ENCODE data around the gene HMSD.
"Not testable (repeated sequence)": the region's sequence is repeated elsewhere in the genome, so short reads cannot be mapped to it uniquely, and the experiment has no call there.

The HMSD gene

DNA sequence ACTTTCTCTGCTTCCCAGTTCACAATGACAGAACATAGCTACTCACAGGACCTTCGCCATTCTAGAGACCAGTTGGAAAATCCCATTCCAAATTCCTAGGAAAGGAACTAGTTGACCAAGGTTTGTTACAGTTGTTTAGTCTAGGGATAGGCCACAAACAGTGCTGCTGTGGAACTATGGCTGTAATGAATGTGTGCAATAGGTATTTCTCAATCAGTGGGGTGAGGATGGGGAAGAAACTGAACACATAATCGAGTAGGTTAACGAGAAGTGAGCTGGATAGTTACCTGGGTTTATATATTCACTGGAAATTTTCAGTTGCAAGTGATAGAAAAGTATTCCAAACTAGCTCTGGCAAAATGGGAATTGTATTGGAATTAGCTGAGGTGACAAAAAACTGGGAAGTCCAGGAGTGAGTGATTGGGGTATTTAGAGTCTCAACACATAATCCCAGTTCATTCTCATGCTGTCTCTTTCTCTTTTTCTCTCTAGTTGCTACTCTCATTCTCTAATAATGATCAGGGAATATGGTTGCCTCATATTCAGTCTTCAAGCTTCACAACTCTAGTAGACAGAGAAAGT lies 18.2 kb upstream of the HMSD start:
- DNase-seq (ENCODE audit: low read depth): no peak
- in situ Hi-C loops (cut with HindIII; ENCODE audit: low sequenced_read_pairs): no loop called here
- H3K4me3 ChIP-seq (ENCODE audit: low read depth, low read length): no peak overlapping the region
- TF ChIP-seq, protein P1, sequence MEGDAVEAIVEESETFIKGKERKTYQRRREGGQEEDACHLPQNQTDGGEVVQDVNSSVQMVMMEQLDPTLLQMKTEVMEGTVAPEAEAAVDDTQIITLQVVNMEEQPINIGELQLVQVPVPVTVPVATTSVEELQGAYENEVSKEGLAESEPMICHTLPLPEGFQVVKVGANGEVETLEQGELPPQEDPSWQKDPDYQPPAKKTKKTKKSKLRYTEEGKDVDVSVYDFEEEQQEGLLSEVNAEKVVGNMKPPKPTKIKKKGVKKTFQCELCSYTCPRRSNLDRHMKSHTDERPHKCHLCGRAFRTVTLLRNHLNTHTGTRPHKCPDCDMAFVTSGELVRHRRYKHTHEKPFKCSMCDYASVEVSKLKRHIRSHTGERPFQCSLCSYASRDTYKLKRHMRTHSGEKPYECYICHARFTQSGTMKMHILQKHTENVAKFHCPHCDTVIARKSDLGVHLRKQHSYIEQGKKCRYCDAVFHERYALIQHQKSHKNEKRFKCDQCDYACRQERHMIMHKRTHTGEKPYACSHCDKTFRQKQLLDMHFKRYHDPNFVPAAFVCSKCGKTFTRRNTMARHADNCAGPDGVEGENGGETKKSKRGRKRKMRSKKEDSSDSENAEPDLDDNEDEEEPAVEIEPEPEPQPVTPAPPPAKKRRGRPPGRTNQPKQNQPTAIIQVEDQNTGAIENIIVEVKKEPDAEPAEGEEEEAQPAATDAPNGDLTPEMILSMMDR (IDR thresholded peaks at IDR 0.05; ENCODE audit: low read depth, low read length, missing control alignments): no peak

DNA sequence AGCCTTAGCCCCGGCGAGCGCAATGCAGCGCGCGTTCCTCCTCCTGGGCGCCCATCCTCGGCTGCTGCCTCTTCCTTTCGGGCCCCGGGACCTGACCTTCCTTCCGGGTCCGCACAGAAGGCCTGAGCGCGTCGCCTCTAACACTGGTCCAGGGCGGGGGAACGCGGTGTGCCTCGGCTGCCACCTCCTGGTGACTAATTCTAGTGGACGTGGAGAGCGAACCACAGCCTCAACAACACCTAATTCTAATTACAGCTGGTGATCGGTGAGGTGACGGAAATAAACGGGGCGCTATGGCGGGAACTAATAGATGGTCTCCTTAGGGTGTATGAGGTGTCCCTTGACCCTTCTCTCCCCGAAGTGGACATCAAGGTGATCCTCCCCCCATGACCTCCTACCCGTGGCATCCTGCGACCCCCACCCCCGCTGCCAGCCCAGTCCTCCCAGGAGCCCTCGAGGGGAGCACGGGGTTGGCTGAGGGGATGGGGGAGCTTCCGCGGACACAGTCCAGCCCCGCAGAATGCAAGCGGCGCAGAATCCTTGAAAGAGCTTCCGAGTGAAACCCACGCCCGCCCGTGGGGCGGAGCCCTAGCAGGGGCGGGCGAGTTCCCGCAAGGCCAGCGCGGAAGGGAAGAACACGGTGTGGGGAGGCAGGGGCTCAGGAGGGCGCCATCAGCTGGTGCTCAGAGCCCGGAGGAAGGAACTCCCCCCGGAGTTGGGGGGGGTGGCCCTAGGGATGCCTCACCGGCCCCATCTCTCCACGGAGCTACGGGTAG lies 12.8 kb upstream of the HMSD start:
- peak; percentile 15 for DNase-seq (ENCODE audit: low read depth)
- in situ Hi-C loops (cut with HindIII; ENCODE audit: low sequenced_read_pairs): no loop called here

DNA sequence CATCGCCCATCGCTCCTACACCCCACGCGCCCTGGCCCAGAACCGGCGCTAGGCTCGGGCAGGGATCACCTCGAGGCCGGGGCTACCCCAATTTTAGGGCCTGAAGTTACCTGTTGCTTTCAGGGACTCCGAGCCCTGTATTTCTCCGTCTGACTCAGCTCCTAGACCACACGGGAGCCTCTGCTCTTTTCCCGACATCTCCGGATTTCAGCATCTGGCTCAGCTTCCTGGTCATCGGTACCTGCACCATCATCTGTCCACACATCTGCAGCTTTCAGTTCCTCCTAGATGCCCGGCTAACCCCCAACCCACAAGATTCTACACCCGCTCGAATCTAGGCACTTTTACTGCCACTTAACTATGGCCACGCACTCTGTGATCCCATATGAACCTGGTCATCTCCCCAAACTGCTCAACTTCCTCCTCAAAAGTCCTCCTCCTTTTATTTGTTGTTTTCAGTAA lies 12.1 kb upstream of the HMSD start:
- in situ Hi-C loops (cut with HindIII; ENCODE audit: low sequenced_read_pairs): no loop called here
- TF ChIP-seq, protein P1 (IDR thresholded peaks at IDR 0.05; ENCODE audit: low read depth, low read length, missing control alignments): no peak
- no peak for DNase-seq (ENCODE audit: low read depth)
- H3K4me3 ChIP-seq (ENCODE audit: low read depth, low read length): peak overlapping the region; percentile 61

More for the DNA sequence above, 12.8 kb upstream of the HMSD start:
- peak overlapping the region; percentile 61 for H3K4me3 ChIP-seq (ENCODE audit: low read depth, low read length)
- TF ChIP-seq, protein P1 (IDR thresholded peaks at IDR 0.05; ENCODE audit: low read depth, low read length, missing control alignments): peak; percentile 60

DNA sequence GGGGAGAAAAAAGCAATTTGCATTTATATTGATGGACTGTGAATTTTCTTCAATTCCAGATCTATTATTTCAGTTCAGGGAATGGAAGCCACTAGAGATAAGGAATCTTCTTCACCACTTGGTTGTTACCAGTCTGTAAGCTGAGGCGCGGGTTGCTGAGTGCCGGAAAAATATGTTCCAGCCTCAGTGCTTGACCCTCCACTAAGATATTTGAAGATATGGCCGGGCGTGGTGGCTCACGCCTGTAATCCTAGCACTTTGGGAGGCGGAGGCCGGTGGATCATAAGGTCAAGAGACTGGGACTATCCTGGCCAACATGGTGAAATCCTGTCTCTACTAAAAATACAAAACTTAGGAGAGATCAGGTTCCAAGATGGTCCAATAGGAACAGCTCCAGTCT lies 9.1 kb upstream of the HMSD start:
- no peak for DNase-seq (ENCODE audit: low read depth)
- in situ Hi-C loops (cut with HindIII; ENCODE audit: low sequenced_read_pairs): no loop called here
- H3K4me3 ChIP-seq (ENCODE audit: low read depth, low read length): no peak overlapping the region
- TF ChIP-seq, protein P1 (IDR thresholded peaks at IDR 0.05; ENCODE audit: low read depth, low read length, missing control alignments): no peak

DNA sequence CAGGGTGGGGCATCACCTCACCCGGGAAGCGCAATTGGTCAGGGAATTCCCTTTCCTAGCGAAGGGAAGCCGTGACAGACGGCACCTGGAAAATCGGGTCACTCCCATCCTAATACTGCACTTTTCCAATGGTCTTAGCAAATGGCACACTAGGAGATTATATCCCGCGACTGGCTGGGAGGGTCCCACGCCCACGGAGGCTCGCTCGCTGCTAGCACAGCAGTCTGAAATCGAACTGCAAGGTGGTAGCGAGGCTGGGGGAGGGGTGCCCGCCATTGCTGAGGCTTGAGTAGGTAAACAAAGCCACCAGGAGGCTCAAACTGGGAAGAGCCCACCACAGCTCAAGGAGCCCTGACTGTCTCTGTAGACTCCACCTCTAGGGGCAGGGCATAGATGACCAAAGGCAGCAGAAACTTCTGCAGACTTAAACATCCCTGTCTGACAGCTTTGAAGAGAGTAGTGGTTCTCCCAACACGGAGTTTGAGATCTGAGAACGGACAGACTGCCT lies 8.5 kb upstream of the HMSD start:
- DNase-seq (ENCODE audit: low read depth); in situ Hi-C loops (cut with HindIII; ENCODE audit: low sequenced_read_pairs): not testable (repeated sequence)

DNA sequence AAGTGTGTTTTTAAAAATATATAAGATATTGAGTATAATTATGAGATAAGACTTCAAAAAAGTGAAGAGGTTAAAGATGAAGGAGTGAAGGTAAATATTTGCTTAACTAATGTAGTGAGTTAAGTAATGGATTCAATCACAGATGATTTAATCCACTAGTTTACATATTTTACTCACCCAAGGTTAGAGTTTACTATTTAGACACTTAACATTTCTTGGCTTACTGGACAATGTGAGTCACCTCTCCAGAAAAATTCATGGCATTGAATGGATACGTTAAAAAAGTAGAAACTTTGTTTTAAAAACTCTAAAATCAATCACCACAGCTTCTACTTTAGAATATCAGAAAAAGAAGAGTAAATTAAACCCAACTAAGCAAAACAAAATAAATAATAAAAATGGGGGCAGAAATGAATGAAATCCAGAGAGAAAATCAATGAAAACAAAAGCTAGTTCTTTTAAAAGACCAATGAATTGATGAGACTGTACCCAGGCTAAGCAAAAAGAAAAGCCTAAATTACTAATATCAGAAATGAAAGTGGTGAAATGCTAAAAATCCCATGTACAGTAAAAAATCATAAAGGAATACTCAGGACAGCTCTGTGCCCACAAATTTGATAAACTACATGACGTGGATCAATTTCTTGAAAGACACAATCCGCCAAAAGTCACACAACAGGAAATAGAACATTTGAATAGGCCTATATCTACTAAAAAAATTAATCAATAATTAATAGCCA lies 1.9 kb upstream of the HMSD start:
- TF ChIP-seq, protein P1 (IDR thresholded peaks at IDR 0.05; ENCODE audit: low read depth, low read length, missing control alignments): no peak
- no peak for DNase-seq (ENCODE audit: low read depth)
- H3K4me3 ChIP-seq (ENCODE audit: low read depth, low read length): no peak overlapping the region
- in situ Hi-C loops (cut with HindIII; ENCODE audit: low sequenced_read_pairs): no loop called here

More for the DNA sequence above, 8.5 kb upstream of the HMSD start:
- H3K4me3 ChIP-seq (ENCODE audit: low read depth, low read length): not testable (repeated sequence)
